ENCODE measurements around the gene SH3BGRL3.
A peak's percentile ranks its signal among the peaks of the same experiment; 100 is the strongest.

SH3BGRL3 gene

GRCh38 chr1:26278303-26278702, 1.6 kb upstream of the SH3BGRL3 start:
- DNase-seq: no peak

DNA sequence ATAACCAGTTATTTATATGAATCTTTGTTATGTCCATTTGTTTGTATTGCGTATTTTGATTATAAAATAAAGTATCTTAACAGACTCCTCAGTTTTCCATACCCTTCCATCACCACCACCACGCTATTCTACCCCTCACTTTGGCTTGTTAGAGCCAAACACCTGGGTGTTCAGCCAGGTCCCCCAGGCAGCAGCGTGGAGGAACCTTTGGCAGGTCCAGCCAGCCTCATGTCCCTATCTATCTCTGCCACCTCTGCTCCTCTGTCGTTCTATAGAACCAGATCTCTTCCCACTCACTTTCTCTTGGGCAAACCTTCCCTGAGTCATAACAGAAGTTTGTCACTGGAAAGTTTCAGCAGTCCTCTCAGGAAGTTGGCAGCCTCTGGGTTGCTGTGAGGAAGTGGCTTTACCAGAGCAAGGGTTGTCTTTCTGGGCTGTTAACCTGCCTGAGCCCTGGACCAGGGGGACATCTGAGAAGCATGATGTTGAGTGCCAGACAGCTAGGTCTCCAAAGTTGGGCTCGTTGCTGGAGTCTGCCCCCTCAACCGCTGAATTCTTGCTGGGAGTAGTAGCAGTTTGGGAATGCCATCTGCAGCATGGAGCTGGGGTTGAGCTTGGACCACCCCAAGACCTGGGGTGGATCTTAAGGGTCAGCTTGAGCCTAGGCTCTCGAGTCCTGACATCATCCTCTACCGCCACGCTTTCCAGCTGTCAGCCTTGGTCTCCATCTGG, 996 bp upstream of the SH3BGRL3 start:
- peak; percentile 52 to 58 for DNase-seq

DNA sequence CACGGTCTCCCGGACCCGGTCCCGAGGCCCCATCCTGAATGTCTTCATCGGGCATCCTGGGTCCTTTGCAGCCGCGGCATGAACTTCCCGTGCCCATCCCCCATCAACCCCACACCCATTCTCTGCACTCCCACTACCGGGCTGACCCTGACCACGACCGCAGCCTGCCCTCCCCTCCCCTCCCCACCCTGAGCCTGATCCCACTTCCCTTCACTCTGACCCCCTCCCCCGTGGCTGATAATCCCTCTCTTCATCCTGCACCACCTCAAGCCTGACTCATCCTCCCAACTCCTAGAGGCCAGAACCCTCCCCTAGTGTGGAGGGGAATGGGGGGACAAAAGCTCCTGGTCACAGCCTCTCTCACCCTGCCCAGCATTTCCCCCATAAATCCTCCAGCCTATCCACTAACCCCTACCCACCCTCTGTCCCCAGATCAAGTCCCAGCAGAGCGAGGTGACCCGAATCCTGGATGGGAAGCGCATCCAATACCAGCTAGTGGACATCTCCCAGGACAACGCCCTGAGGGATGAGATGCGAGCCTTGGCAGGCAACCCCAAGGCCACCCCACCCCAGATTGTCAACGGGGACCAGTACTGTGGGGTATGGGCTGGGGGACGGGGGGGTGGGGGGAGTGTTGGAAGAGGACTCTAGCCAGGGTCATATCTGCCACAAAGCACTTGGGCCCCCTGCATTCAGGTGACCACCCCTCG, 602 bp downstream of the SH3BGRL3 start:
- DNase-seq: peak in 1 of 2 donors; percentile 25

- DNase-seq: no peak
These were observed 1.4 kb downstream of the SH3BGRL3 start for GRCh38 chr1:26281091-26281958.

- no peak for DNase-seq
These were observed 2.1 kb downstream of the SH3BGRL3 start for GRCh38 chr1:26281971-26282370.

GRCh38 chr1:26282401-26282918, 2.6 kb downstream of the SH3BGRL3 start:
- DNase-seq: no peak

- no peak for DNase-seq
These were observed 3.5 kb downstream of the SH3BGRL3 start for GRCh38 chr1:26283279-26283853.

DNA sequence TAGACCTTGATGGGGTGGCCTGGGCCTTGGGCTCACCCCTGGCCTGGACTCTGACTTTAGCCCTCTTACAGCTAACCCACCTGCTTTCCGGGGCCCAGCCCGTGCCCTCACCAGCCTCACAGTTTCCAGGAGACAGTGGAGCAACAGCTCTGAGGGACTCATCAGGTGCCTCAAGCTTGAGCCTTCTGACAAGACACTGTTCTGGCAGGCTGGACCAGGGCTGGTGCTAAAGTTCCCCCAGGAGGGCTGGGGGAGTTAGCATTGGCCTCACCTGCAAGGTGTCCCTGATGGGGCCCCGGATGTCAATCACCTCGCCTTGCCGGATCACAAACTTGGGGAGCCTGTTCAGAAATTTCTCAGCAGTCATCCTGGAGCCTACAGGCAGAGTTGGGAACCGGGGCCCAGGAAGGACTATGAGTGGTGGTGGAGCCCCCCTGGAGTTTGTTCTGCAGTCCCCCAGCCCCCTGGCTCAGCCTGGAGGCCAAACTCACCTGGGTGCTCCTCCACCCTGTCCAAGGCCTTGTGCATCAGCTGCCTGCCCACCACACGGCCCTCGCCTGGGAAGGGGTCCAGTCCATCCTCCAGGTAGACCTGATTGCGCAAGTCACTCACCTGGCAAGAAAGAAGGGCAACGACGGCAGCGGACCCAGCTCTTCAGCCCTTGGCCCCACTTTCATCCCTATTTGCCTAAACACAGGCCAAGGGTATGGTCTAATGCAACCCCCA, 4.1 kb downstream of the SH3BGRL3 start:
- no peak for DNase-seq

- peak; percentile 99 for DNase-seq
These were observed 4.9 kb downstream of the SH3BGRL3 start for GRCh38 chr1:26284597-26285347.

DNA sequence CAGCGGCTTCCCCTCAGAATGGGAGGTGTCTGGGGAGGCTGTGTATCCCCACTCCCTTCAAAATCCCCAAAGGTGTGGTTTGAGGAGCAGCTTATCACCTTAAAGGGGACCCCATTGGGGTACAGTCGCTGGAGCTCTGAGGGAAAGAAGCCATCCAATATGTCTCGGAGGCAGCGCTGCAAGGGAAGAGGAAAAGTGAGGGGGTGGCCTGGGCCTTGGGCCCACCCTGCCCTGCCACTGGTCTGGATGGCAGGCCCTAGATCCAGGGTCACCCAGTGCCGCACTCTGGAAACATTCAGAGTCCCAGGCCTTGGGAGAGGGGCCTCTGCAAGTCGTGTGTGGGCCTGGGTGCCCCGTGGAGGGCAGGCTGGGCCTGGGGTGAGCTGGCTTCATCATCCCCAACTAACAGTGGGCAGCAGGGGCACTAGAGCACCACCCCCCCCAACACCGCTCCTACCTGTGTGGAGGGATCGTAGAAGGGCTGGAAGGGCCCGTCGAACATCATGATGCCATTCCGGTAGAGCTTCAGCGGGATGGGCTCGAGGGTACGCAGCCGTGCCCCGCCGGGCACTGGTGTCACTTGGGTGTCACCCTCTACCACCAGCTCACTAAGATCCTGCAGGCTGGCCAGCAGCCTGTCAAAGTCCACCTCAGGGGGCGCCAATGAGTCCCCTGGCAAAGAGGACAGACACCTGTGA, 5.6 kb downstream of the SH3BGRL3 start:
- DNase-seq: peak in 1 of 2 donors; percentile 38

GRCh38 chr1:26286064-26286416, 6.2 kb downstream of the SH3BGRL3 start:
- no peak for DNase-seq

DNA sequence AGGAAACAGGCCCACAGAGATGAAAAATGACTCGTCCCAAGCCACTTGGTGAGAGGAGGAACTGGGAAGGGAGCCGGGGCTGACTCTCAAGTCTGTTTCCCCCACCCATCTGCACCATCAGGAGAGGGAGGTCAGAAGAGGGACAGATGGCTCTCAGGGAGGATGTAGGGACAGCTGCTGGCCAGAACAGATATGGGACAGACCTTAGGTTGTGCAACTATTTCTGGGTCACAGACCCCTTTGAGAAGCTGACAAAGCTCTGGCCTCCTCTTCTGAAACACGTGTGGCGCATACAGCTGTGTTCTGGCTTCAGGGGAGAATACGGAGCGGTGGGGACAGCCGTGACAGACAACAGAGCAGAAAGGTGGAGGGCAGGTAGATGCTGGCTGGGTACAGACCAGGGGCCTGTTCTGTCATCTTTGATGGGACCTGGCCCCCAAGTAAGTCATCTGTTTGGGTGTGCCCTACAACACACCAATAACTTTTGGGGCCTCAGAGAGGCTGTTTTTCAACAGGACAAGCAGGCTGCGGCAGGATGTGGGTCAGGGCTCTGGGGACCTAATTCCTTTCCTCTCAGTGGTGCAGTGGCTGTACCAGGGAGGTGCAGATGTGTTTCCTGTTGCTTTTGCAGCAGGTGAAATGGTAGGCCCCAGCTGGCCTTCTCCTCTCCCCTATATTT, 7.3 kb downstream of the SH3BGRL3 start:
- DNase-seq: peak in 1 of 2 donors; percentile 55

DNA sequence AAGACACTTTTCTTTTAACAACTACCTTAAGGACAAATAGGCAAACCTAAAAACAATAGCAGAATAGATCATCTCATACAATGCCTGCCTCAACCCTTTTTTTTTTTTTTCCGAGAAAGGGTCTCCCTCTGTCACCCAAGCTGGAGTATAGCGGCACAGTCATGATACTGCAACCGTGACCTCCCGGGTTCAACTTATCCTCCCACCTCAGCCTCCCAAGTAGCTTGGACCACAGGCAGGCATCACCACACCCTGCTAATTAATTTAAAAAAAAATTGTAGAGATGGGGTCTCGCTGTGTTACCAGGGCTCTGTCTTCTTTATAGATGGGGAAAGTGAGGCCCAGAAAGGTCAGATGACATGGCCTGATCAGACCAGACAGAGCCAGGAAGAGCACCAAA, 7.9 kb downstream of the SH3BGRL3 start:
- DNase-seq: no peak

GRCh38 chr1:26288311-26288941, 8.5 kb downstream of the SH3BGRL3 start:
- peak; percentile 74 for DNase-seq

- DNase-seq: peak in 1 of 2 donors; percentile 35
These were observed 9.5 kb downstream of the SH3BGRL3 start for GRCh38 chr1:26289158-26290059.

GRCh38 chr1:26290122-26290881, 10.4 kb downstream of the SH3BGRL3 start:
- DNase-seq: no peak

GRCh38 chr1:26290882-26291261, 11.0 kb downstream of the SH3BGRL3 start:
- DNase-seq: no peak

DNA sequence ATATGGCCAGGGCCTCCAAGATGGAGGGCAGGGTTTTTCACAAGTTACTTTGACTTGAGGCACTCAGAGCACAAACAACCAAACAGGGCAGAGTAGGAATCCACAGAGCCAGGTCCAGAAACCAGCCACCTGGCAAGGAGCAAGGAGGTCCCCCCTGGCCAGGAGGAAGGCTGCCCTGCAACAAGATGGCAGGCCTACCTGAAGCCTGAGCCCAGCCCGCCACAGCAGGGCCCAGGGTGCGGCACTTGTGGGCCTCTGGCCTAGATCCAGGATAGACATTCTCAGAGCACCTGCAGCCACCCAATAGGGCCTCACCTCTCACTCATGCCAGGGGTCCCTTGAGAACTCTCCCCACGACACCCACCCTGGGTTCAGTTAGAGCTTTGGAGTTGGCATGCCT, 11.5 kb downstream of the SH3BGRL3 start:
- DNase-seq: no peak

Data from activated CD4-positive, alpha-beta T cell treated with anti-CD3 and anti-CD28 coated beads for 4 hours (primary cell).